GM12878 (cell line): Measurements from ENCODE around the gene ULK4. TPM values are rescaled to one million over a fixed set of nuclear protein-coding genes. Genes with fewer than 3 reads are reported as not detected.

Experiments used
- ATAC-seq: fragments of 200-7000 bp; cut with Tn5 transposase; 3 replicates; pipeline ENCODE4 v1.9.1; 2020; ENCODE audit warnings: mild to moderate bottlenecking, moderate library complexity
- BruUV-seq: library from RNA; stranded (reverse); fragments of 400-500 nt; replicated peaks from 2 replicates; lab custom pipeline; 2021; lab: Mats Ljungman, UMichigan
- CTCF ChIA-PET: fragments of 300-600 bp; sonication (Branson Sonifier 250); formaldehyde crosslinking; extraction: SDS; loops from one replicate; lab custom pipeline; 2021; ENCODE audit warnings: inconsistent platforms; lab: Yijun Ruan, JAX
- POLR2A ChIA-PET: fragments of 350-600 bp; formaldehyde crosslinking; extraction: SDS; loops from one replicate; lab custom pipeline; 2021; ENCODE audit warnings: inconsistent platforms; lab: Charles Lee
- RAD21 ChIA-PET: fragments of 300-600 bp; sonication (Branson Sonifier 250); formaldehyde crosslinking; loops from one replicate; lab custom pipeline; 2023; ENCODE audit warnings: antibody characterized with exemption; ENCODE audit not compliant: unreplicated experiment; lab: Charles Lee
- SMC1A ChIA-PET: fragments of 300-600 bp; sonication (Branson Sonifier 250); formaldehyde crosslinking; loops from one replicate; lab custom pipeline; 2023; ENCODE audit not compliant: unreplicated experiment, uncharacterized antibody; lab: Charles Lee
- DNase-seq: peaks from one replicate; pipeline ENCODE4 v3.0.0-alpha.2; 2011; ENCODE audit warnings: low read depth, low spot score
- FAIRE-seq: peaks from 3 replicates; lab custom pipeline; 2011; peaks lifted over from hg19 to GRCh38; lab: Jason Lieb, UNC
- H2AFZ ChIP-seq: 2 replicates; pipeline ENCODE4 v1.6.0; 2011; ENCODE audit warnings: low read depth, low read length, control low read depth; ENCODE audit not compliant: control insufficient read depth
- H3K27ac ChIP-seq: 2 replicates; pipeline ENCODE4 v1.5.1; 2011; ENCODE audit warnings: control low read depth; ENCODE audit not compliant: control insufficient read depth, insufficient read depth
- H3K27me3 ChIP-seq, 2 experiments: replicated peaks in 1 of 2; 2 replicates each; pipeline versions ENCODE4 v1.6.0 to v1.6.1; 2011; ENCODE audit warnings: low read length in 1 of 2; ENCODE audit not compliant: control insufficient read depth in 2 of 2, insufficient read depth in 2 of 2
- H3K36me3 ChIP-seq, 2 experiments: 2 replicates each; pipeline ENCODE4 v1.5.1; 2011; ENCODE audit warnings: low read length in 1 of 2; ENCODE audit not compliant: control insufficient read depth in 2 of 2, insufficient read depth in 2 of 2
- H3K4me1 ChIP-seq: 2 replicates; pipeline ENCODE4 v1.6.1; 2011; ENCODE audit warnings: mild to moderate bottlenecking, low read length, moderate library complexity, mixed read lengths; ENCODE audit not compliant: control insufficient read depth, insufficient read depth
- H3K4me2 ChIP-seq: 2 replicates; pipeline ENCODE4 v1.6.0; 2011; ENCODE audit warnings: control low read depth; ENCODE audit not compliant: control insufficient read depth, insufficient read depth
- H3K4me3 ChIP-seq: fragments of 200-600 bp; sonication (generic); 2 replicates; pipeline ENCODE4 v1.5.1; 2016
- H3K79me2 ChIP-seq: 2 replicates; pipeline ENCODE4 v1.6.0; 2011; ENCODE audit warnings: low read length; ENCODE audit not compliant: control insufficient read depth, insufficient read depth
- H3K9ac ChIP-seq: 2 replicates; pipeline ENCODE4 v1.8.0; 2011; ENCODE audit warnings: low read length, control low read depth, mixed read lengths; ENCODE audit not compliant: control insufficient read depth, insufficient read depth
- H3K9me3 ChIP-seq: replicated peaks from 3 replicates; pipeline ENCODE4 v1.5.1; 2011; ENCODE audit warnings: mild to moderate bottlenecking, low read length; ENCODE audit not compliant: control insufficient read depth, insufficient read depth
- H4K20me1 ChIP-seq: 2 replicates; pipeline ENCODE4 v1.6.0; 2011; ENCODE audit not compliant: control insufficient read depth, insufficient read depth
- ATF3 ChIP-seq: IDR thresholded peaks from 2 replicates; pipeline ENCODE4 v1.6.1; 2011; ENCODE audit warnings: low read depth, mild to moderate bottlenecking, low read length, moderate library complexity, borderline replicate concordance; ENCODE audit errors: extremely low read depth
- CBX5 ChIP-seq: sonication (generic); IDR thresholded peaks from 2 replicates; pipeline ENCODE4 v1.6.1; 2016; ENCODE audit warnings: low read depth, moderate library complexity, mild to moderate bottlenecking, inconsistent platforms
- CHD1 ChIP-seq: IDR thresholded peaks from 2 replicates; pipeline ENCODE4 v1.6.1; 2012; ENCODE audit warnings: low read depth, low read length, improper control_type of control experiment
- CREB1 ChIP-seq: IDR thresholded peaks from 2 replicates; pipeline ENCODE4 v1.6.1; 2012; ENCODE audit warnings: low read depth, mild to moderate bottlenecking, inconsistent platforms
- DPF2 ChIP-seq: fragments of 450-650 bp; IDR thresholded peaks from 2 replicates; pipeline ENCODE4 v1.6.1; 2017; ENCODE audit warnings: mild to moderate bottlenecking
- HDAC6 ChIP-seq: fragments of 200-600 bp; sonication (generic); IDR thresholded peaks from one replicate; pipeline ENCODE4 v1.8.0; 2017; ENCODE audit warnings: antibody characterized with exemption; ENCODE audit not compliant: unreplicated experiment
- PAX8 ChIP-seq: fragments of 450-650 bp; IDR thresholded peaks from 2 replicates; pipeline ENCODE4 v1.6.1; 2017; ENCODE audit warnings: mild to moderate bottlenecking, moderate library complexity
- PBX3 ChIP-seq: IDR thresholded peaks from 2 replicates; pipeline ENCODE4 v1.6.1; 2011; ENCODE audit warnings: mild to moderate bottlenecking, low read depth, low read length, moderate library complexity; ENCODE audit not compliant: insufficient replicate concordance
- POLR2AphosphoS2 ChIP-seq: IDR thresholded peaks from 2 replicates; pipeline ENCODE4 v1.6.1; 2011; ENCODE audit warnings: low read depth, mild to moderate bottlenecking, low read length, improper control_type of control experiment, moderate library complexity
- RAD21 ChIP-seq: IDR thresholded peaks from 2 replicates; pipeline ENCODE4 v1.6.1; 2011; ENCODE audit warnings: mild to moderate bottlenecking, low read depth, low read length, moderate library complexity; ENCODE audit not compliant: insufficient read depth
- TAF1 ChIP-seq: IDR thresholded peaks from 2 replicates; pipeline ENCODE4 v1.6.1; 2011; ENCODE audit warnings: mild to moderate bottlenecking, low read depth, low read length, borderline replicate concordance
- TARDBP ChIP-seq: IDR thresholded peaks from 2 replicates; pipeline ENCODE4 v1.6.1; 2016; ENCODE audit warnings: borderline replicate concordance
- ZBTB4 ChIP-seq: fragments of 450-650 bp; formaldehyde crosslinking; IDR thresholded peaks from 2 replicates; pipeline ENCODE4 v1.4.0; 2022; ENCODE audit warnings: mild to moderate bottlenecking, moderate library complexity
- WGBS: methylation state at CpG from one replicate; pipeline ENCODE4 v1.1.6; 2016; ENCODE audit warnings: low lambda C conversion rate; ENCODE audit not compliant: insufficient replicate concordance, insufficient coverage; ENCODE audit errors: missing lambda C conversion rate; 5-methylcytosine and 5-hydroxymethylcytosine counted together
- in situ Hi-C: fragments of 300-500 bp; cut with MboI; formaldehyde crosslinking; loops from 9 replicates; pipeline ENCODE4 v1.14.3; 2018; ENCODE audit warnings: mixed read lengths
- intact Hi-C: fragments of 100-400 bp; cut with micrococcal nuclease; formaldehyde crosslinking; loops from one replicate; pipeline ENCODE4 v1.14.2; 2022; ENCODE audit not compliant: unreplicated experiment
- polyA plus RNA-seq, 11 experiments: library from polyadenylated mRNA; depleted of rRNA in 4 of 11; unstranded in 6 of 11; stranded (reverse) in 5 of 11; fragments of >200 nt; fragmentation: Nextera tagmentation in 4 of 11; fragmentation: Illumina TruSeq in 1 of 11; extraction: Ambion mirVana in 4 of 11; extraction: Trizol in 1 of 11; gene quantifications; 1 replicate in 1 of 11; 2 replicates in 10 of 11; pipeline versions ENCODE4 v1.2.1 to v1.2.3, GENCODE V29; 2011 to 2016; ENCODE audit warnings: inconsistent platforms in 2 of 11, missing spikeins in 2 of 11, low read depth in 1 of 11
- total RNA-seq, 4 experiments: library from RNA; depleted of rRNA in 3 of 4; stranded (reverse); fragments of >200 nt in 3 of 4; fragmentation: Illumina TruSeq in 1 of 4; extraction: Trizol in 1 of 4; gene quantifications; 2 replicates each; pipeline versions ENCODE4 v1.2.1 to v1.2.3, GENCODE V29; 2013 to 2021

Gene ULK4
- total and polyA plus RNA-seq, 10 of the 15 experiments (the other 5 are each of a cell fraction or from before 2014, with no cell fraction given), result 3.5 to 7.6 (median 6.3) TPM

GRCh38 chr3:41469083-41469482 lies 492.8 kb downstream of the ULK4 start:
- Histone ChIP-seq H3K4me2 (no peak overlapping the region), H3K27ac (no peak overlapping the region), H3K36me3 (no peaks in the 10 kb centered on the region), H3K9me3 (no peaks in the 10 kb centered on the region; the same call in 1 of the 3 replicates), H4K20me1 (no peaks in the 10 kb centered on the region), H3K4me1 (no peaks in the 10 kb centered on the region), H3K9ac (no peak overlapping the region), H3K4me3 (no peak overlapping the region), H3K79me2 (no peaks in the 10 kb centered on the region), H2AFZ (no peak overlapping the region), H3K27me3 (no peaks in the 10 kb centered on the region; a peak in 1 of 4 replicates)
- CTCF ChIA-PET, result no interaction called here
- DNase-seq (no peak), ATAC-seq (no peak), FAIRE-seq (no peak)
- SMC1A ChIA-PET, result no interaction called here
- intact Hi-C loops (no loop called here), in situ Hi-C loops (no loop called here)
- no TSS peak for BruUV-seq
- POLR2A ChIA-PET, result interaction anchor here (0.6 kb wide), 1 partner anchor 846 kb away, joined by 4 read pairs; no protein-coding TSS in a partner anchor
- RAD21 ChIA-PET, result no interaction called here
- 77% methylated on average over 1 of the region's 1 CpG for WGBS
- TF ChIP-seq TAF1, result no peak
- no peak for TF ChIP-seq ZBTB4 (CRISPR knock-in tag)
- no peak for TF ChIP-seq DPF2
- TF ChIP-seq CREB1, result no peak
- TF ChIP-seq HDAC6, result no peak
- no peak for TF ChIP-seq ATF3
- no peak for TF ChIP-seq TARDBP
- no peak for TF ChIP-seq PAX8
- no peak for TF ChIP-seq PBX3
- TF ChIP-seq POLR2AphosphoS2, result no peak
- TF ChIP-seq CBX5, result no peak
- TF ChIP-seq CHD1, result no peak
- TF ChIP-seq RAD21, result no peak
